Stimulated activated CD8-positive, alpha-beta memory T cell treated with anti-CD3 and anti-CD28 coated beads, Interleukin-4, amount 100 ng/mL, for 48 hours (primary cell): ENCODE measurements around the gene PTPRG.

Experiments
- DNase-seq: peaks from one replicate; pipeline ENCODE4 v3.0.0-alpha.2; 2020

PTPRG gene

GRCh38 chr3:61841111-61841845 is 279.9 kb downstream of the PTPRG start:
- DNase-seq, result no peak

GRCh38 chr3:61841988-61842387 is 280.6 kb downstream of the PTPRG start:
- DNase-seq, result no peak

DNA sequence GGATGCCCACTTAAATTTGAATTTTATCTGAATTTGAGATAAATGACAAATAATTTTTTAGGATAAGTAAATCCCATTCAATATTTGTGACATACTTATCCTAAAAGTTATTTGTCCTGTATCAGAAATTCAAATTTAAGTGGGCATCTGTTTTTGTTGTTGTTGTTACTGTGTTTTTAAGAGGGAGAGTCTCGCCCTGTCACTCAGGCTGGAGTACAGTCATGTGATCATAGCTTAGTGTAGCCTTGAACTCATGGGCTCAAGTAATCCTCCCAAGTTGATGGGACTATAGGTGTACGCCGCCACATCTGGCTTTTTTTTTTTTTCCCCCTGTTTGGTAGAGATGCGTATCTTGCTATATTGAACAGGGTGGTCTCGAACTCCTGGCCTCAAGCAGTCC is 283.0 kb downstream of the PTPRG start:
- DNase-seq, result no peak

GRCh38 chr3:61846488-61846887 is 285.1 kb downstream of the PTPRG start:
- no peak for DNase-seq

GRCh38 chr3:61847784-61848462 is 286.6 kb downstream of the PTPRG start:
- DNase-seq, result no peak

DNA sequence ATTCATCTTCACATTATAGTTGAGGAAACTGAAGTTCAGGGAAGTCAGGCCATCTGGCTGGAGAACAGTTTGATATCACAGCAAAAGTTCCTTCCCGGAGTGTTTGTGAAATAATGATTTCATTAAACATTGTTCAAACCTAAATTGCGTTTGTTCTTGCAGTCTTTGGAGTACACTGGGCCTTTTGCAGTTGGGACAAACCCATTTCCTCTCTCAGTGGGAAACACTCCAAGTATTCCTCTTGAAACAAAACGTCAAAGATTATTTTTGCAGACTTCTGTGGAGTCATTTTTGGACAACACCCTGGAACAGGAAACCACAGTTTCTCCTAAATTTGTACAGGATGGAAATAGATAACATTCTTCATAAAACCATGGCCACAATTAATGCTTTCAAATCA is 287.5 kb downstream of the PTPRG start:
- no peak for DNase-seq

- no peak for DNase-seq
These were observed 292.5 kb downstream of the PTPRG start for GRCh38 chr3:61853912-61854311.

- no peak for DNase-seq
These were observed 293.8 kb downstream of the PTPRG start for GRCh38 chr3:61855211-61855610.

- DNase-seq, result no peak
These were observed 295.9 kb downstream of the PTPRG start for GRCh38 chr3:61857297-61857696.

GRCh38 chr3:61858054-61858453 is 296.7 kb downstream of the PTPRG start:
- no peak for DNase-seq

DNA sequence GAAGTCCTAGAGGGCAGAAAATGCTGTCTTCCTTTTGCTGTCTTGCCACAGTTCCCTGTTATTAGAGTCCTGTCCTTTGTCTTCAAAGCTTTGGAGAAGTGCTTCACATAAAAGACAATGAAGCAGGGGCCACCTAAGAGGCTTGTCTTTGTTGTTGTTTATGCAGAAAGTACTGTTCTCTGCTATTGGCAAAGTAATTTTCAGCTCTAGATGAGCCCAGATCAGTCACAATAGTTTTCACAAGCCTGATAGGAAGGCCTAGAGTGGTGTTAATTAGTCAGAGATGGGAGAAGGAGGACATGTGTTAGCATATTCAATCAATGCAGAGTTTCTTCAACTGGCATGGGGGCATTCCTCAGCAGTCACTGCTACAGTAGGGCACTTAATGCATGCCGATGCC is 300.0 kb downstream of the PTPRG start:
- no peak for DNase-seq

DNA sequence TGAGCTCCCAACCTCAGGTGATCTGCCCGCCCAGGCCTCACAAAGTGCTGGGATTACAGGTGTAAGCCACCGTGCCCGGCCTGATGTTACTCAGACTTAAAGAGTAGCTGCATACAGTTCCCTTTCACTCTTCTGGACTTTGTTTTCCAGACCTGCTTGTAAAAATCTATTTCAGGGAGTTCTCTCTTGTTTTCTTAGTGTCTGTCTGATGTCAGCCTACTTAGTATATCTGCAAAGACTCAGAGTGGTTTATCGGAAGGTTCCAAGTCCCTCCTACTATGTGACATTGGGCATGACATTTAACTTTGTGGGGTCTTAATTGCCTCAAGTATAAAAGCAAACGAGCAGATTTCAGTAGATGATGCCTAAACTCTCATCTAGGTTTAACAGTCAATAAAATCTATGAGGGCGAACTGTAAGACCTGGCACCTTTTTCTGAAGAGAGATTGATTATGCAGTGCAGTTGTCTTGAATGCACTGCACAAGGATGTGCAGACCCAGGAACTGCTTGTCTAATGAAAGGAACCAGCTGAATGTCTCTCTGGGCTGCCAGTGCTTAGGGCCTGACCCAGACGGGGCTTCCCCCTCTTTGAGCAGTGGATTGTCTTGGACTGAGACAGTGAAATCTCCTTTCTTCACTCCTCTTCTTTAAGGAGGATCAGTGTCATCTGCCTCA is 301.4 kb downstream of the PTPRG start:
- no peak for DNase-seq

DNA sequence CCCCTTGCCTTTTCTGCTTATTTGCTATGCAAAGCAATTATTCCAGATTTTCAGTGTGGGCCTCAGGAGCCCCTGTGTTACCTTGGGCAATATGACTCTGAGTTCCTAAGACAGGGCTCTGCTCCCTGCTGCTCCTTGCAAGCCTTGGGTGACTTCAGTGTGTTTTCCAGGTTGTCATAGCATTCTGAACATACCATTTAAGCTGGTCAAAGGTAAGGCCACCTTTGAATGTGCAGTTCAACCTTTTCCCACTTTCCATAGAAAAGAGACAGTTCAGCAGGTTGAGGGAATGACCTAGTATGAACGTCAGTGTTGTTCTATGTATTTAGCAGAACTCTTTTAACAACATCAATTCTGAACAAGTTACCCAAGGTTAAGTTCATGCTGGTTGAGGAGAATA is 302.2 kb downstream of the PTPRG start:
- DNase-seq, result no peak

DNA sequence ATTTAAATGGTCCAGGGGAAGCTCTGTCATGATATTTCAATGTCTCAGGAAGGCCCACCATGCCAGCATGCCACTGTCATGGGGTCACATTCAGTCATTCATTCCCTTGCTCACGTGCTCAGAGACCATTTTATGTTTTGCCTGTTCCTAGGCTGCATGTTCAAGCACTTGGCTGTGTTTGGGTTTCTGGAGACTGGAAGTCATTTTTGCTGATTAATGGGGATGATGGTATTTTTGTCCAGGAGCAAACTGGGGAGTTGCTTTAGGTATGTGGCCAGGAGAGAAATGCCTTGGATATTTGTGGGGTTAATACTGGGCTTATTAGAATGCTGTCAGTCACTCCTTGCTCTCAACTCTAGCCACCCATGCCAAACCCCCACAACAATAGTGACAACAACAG is 303.5 kb downstream of the PTPRG start:
- no peak for DNase-seq

DNA sequence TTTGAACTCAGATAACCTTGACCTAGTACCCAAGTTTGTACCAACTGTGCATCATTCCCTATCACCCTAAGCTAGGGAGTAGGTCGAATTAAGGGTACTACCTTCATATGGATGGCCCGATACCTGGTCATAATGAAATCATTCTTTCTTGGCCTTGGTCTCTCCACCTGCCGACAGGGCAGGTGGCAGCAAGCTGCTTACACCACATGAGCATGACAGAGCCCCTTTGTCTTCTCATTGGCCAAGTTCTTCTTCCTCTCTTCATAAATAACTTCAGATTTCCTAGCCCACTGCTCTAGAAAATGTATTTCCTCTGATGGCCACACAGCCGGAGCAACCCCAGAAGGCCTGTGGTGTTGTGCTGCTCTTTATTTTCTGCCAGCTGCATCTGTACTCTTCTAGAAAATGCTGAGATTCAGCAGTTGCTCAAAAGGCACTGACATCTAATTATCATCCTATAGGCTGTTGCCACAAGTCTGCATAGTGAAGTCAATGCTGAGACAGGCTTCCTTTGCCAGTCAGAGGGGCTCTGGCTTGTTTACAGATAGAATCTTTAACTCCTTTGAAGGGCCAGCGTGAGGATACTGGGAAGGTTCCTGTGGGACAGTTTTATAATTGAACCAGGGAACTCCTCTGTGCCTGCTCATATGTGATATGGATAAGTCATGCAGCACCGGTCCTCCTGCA is 304.2 kb downstream of the PTPRG start:
- no peak for DNase-seq

DNA sequence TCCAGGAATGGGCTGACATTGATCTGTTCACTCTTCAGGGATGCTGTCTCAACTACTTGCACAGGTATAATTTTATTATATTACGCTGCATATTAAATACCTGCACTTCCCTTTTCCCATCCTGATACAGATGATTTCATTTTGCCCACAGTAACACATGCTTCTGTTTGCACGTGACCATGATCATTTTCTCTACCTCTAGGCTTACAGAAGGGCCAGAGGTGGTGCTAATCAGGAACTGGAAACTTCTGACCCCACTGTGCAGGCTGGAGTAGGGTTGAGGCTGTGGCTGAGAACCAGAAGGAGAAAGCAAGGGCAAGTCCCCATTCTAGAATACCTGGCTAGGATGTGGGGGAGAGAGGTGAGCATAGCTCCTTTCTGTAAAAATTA is 304.8 kb downstream of the PTPRG start:
- no peak for DNase-seq

DNA sequence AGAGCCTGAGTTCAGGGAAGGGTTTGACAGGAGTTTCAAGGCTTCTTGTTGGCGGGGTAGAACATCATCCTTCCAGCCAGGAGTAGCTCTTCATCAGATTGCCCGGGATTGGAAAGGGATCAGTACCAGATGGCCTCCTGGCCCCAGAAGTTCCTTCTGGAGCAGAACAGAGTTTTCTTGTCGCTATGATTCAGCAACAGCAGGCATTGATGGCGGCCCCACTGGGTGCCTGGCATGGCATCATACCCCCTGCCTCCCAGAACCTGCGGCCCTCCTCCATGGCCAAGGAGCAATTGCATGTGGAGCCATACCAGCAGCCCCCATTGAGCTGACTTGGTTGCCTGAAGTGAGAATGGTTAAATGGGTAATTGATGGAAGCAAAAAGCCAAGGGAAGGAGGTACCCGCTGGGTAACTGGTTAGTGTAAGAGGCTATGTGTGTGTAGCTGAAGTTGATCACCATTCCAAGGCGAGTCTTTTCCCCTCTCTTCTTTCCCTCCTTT is 305.6 kb downstream of the PTPRG start:
- no peak for DNase-seq

GRCh38 chr3:61868499-61868898 is 307.1 kb downstream of the PTPRG start:
- DNase-seq, result no peak

- DNase-seq, result no peak
These were observed 308.0 kb downstream of the PTPRG start for GRCh38 chr3:61869371-61869770.

- no peak for DNase-seq
These were observed 310.3 kb downstream of the PTPRG start for GRCh38 chr3:61871644-61872043.

DNA sequence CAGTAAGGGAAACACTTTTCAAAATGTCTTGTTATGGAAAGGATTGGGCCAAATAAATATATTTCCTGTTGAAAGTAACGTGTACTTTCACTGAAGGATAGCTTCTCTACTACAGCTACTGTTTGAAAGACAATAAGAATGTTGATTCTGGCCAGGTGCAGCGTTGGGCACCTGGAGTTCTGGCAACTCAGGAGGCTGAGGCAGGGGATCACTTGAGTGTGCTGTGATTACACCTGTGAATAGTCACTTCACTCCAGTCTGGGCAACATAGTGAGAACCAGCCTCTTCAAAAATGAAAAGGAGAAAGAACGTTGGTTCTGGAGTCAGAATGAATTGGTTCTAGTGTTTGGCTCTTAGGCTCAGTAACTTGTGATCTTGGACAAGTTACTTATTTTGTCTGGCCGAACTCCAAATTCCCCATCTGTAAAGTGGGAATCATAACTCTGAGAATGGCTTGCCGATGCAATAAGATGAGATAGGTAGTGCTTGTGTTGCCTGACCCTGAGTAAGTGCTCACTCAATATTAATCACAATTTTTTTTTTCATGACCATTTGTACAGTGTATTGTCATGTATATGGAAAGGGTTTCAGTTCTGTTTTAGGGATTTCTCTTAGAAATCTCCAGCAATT is 310.8 kb downstream of the PTPRG start:
- DNase-seq, result no peak

GRCh38 chr3:61875046-61875844 is 313.9 kb downstream of the PTPRG start:
- DNase-seq, result no peak
